CD8-positive, alpha-beta memory T cell (primary cell): Measurements from ENCODE around the gene SYPL2. TPM values are rescaled to one million over a fixed set of nuclear protein-coding genes. Genes with fewer than 3 reads are reported as not detected.
A peak's percentile ranks its signal among the peaks of the same experiment; 100 is the strongest.

Experiments
- CTCF ChIA-PET: fragments of 350-600 bp; sonication (Branson Sonifier 250); formaldehyde crosslinking; loops from one replicate; lab custom pipeline; 2021; ENCODE audit warnings: antibody characterized with exemption; lab: Charles Lee
- POLR2A ChIA-PET: fragments of 350-600 bp; sonication (Branson Sonifier 250); formaldehyde crosslinking; loops from one replicate; lab custom pipeline; 2021; ENCODE audit warnings: antibody characterized with exemption; lab: Charles Lee
- DNase-seq, 5 donors: peaks; one replicate each; pipeline versions ENCODE4 v3.0.0 to v3.0.0-alpha.2; 2020 to 2022; ENCODE audit warnings: mixed read lengths in 1 of 5
- H3K27ac ChIP-seq: one replicate; pipeline ENCODE4 v1.7.0; 2013; ENCODE audit warnings: low read depth, mild to moderate bottlenecking, low read length, moderate library complexity
- H3K27me3 ChIP-seq: 2 replicates; pipeline ENCODE4 v1.7.0; 2013; ENCODE audit warnings: low read length, mild to moderate bottlenecking; ENCODE audit not compliant: insufficient read depth, poor library complexity, severe bottlenecking
- H3K36me3 ChIP-seq: 2 replicates; pipeline ENCODE4 v1.7.0; 2013; ENCODE audit warnings: mild to moderate bottlenecking, low read length, moderate library complexity; ENCODE audit not compliant: insufficient read depth
- H3K4me1 ChIP-seq: 2 replicates; pipeline ENCODE4 v1.7.0; 2013; ENCODE audit warnings: mild to moderate bottlenecking, low read length, moderate library complexity; ENCODE audit not compliant: insufficient read depth
- H3K4me3 ChIP-seq: 2 replicates; pipeline ENCODE4 v1.7.0; 2013; ENCODE audit warnings: mild to moderate bottlenecking, low read length
- H3K9me3 ChIP-seq: 2 replicates; pipeline ENCODE4 v1.7.0; 2013; ENCODE audit warnings: mild to moderate bottlenecking, low read length
- H3K27ac Mint-ChIP-seq, 8 donors: one replicate each; pipeline ENCODE4 v1.8.0; 2020 to 2021; ENCODE audit warnings: mixed read lengths in 8 of 8, mild to moderate bottlenecking in 6 of 8, inconsistent platforms in 3 of 8, moderate library complexity in 3 of 8
- H3K27me3 Mint-ChIP-seq, 2 donors: one replicate each; pipeline ENCODE4 v1.8.0; 2020 to 2021; ENCODE audit warnings: mixed read lengths in 2 of 2, mild to moderate bottlenecking in 1 of 2, moderate library complexity in 1 of 2
- H3K36me3 Mint-ChIP-seq, 3 donors: one replicate each; pipeline ENCODE4 v1.8.0; 2020 to 2021; ENCODE audit warnings: mixed read lengths in 3 of 3, inconsistent platforms in 1 of 3, mild to moderate bottlenecking in 1 of 3
- H3K4me1 Mint-ChIP-seq, 3 donors: one replicate each; pipeline ENCODE4 v1.8.0; 2020 to 2021; ENCODE audit warnings: mixed read lengths in 3 of 3, inconsistent platforms in 1 of 3, mild to moderate bottlenecking in 1 of 3
- H3K4me3 Mint-ChIP-seq, 7 donors: one replicate each; pipeline ENCODE4 v1.8.0; 2020 to 2021; ENCODE audit warnings: mixed read lengths in 7 of 7, mild to moderate bottlenecking in 6 of 7, moderate library complexity in 4 of 7, inconsistent platforms in 2 of 7
- H3K9me3 Mint-ChIP-seq, 5 donors: one replicate each; pipeline ENCODE4 v1.8.0; 2020 to 2022; ENCODE audit warnings: mixed read lengths in 5 of 5, mild to moderate bottlenecking in 3 of 5, moderate library complexity in 2 of 5, inconsistent platforms in 1 of 5
- polyA plus RNA-seq: library from polyadenylated mRNA; unstranded; fragments of 300-500 nt; fragmentation: Illumina TruSeq; gene quantifications from one replicate; pipeline ENCODE4 v1.2.3, GENCODE V29; 2021
- total RNA-seq, 2 experiments: library from RNA; stranded (reverse); gene quantifications; one replicate each; pipeline ENCODE4 v1.2.3, GENCODE V29; 2021

The SYPL2 gene
- total and polyA plus RNA-seq, 3 experiments from 2014 or later = 0.07 TPM; not detected in 1

GRCh38 chr1:109517337-109517736, 51.0 kb downstream of the SYPL2 start:
- Histone ChIP-seq H3K4me3 (no peak overlapping the region), H3K36me3 (no peaks in the 10 kb centered on the region), H3K9me3 (no peaks in the 10 kb centered on the region), H3K27ac (no peak overlapping the region), H3K4me1 (no peaks in the 10 kb centered on the region), H3K27me3 (no peaks in the 10 kb centered on the region)
- ChIA-PET POLR2A (no interaction called here), CTCF (interaction anchor here (2.9 to 23.0 kb wide), 2 partner anchors 15 to 22 kb away, joined by 36 to 384 read pairs; partner anchors contain the start of gene CYB561D1)
- Mint-ChIP-seq H3K4me3 (no peak overlapping the region), H3K4me1 (no peaks in the 10 kb centered on the region), H3K27ac (no peak overlapping the region), H3K9me3 (no peaks in the 10 kb centered on the region), H3K27me3 (peaks cover 1 to 6% of the 10 kb centered on the region in 2 donors), H3K36me3 (no peaks in the 10 kb centered on the region)
- DNase-seq = no peak

- peaks cover 0 to 13% of the 10 kb centered on the region in 2 donors for H3K27me3 Mint-ChIP-seq
- ChIA-PET CTCF (interaction anchor here (1.4 to 26.1 kb wide), 5 partner anchors 9 to 26 kb away, joined by 4 to 1339 read pairs (median 31); partner anchors contain the start of genes AMIGO1, ATXN7L2 and CYB561D1), POLR2A (no interaction called here)
- no peak for DNase-seq
- no peaks in the 10 kb centered on the region for H3K36me3 ChIP-seq
- no peaks in the 10 kb centered on the region for H3K4me1 Mint-ChIP-seq
- no peaks in the 10 kb centered on the region for H3K4me1 ChIP-seq
- no peak overlapping the region for H3K27ac ChIP-seq
- no peaks in the 10 kb centered on the region for H3K9me3 Mint-ChIP-seq
- peak overlapping the region in 1 of 8 donors; percentile 14 for H3K27ac Mint-ChIP-seq
- H3K4me3 ChIP-seq = no peak overlapping the region
- H3K4me3 Mint-ChIP-seq = no peak overlapping the region
- H3K27me3 ChIP-seq = no peaks in the 10 kb centered on the region
- no peaks in the 10 kb centered on the region for H3K36me3 Mint-ChIP-seq
- H3K9me3 ChIP-seq = no peaks in the 10 kb centered on the region
Observed at GRCh38 chr1:109521002-109521951, 54.9 kb downstream of the SYPL2 start.

GRCh38 chr1:109522026-109522425, 55.7 kb downstream of the SYPL2 start:
- DNase-seq = no peak
- Mint-ChIP-seq H3K27me3 (peaks cover 0 to 13% of the 10 kb centered on the region in 2 donors), H3K36me3 (no peaks in the 10 kb centered on the region), H3K4me3 (no peak overlapping the region), H3K9me3 (no peaks in the 10 kb centered on the region), H3K4me1 (no peaks in the 10 kb centered on the region), H3K27ac (no peak overlapping the region)
- Histone ChIP-seq H3K27ac (no peak overlapping the region), H3K4me1 (no peaks in the 10 kb centered on the region), H3K36me3 (no peaks in the 10 kb centered on the region), H3K27me3 (no peaks in the 10 kb centered on the region), H3K9me3 (no peaks in the 10 kb centered on the region), H3K4me3 (no peak overlapping the region)
- ChIA-PET CTCF (interaction anchor here (3.8 to 26.1 kb wide), 2 partner anchors 11 to 24 kb away, joined by 31 to 1339 read pairs; partner anchors contain the start of genes AMIGO1, ATXN7L2 and CYB561D1), POLR2A (no interaction called here)

- no peaks in the 10 kb centered on the region for H3K27me3 ChIP-seq
- CTCF ChIA-PET = interaction anchor here (3.8 to 26.1 kb wide), 2 partner anchors 9 to 26 kb away, joined by 31 to 1339 read pairs; partner anchors contain the start of genes AMIGO1, ATXN7L2 and CYB561D1
- no peak overlapping the region for H3K27ac ChIP-seq
- Mint-ChIP-seq H3K27me3 (peaks cover 0 to 13% of the 10 kb centered on the region in 2 donors), H3K4me3 (no peak overlapping the region), H3K4me1 (no peaks in the 10 kb centered on the region), H3K36me3 (no peaks in the 10 kb centered on the region), H3K9me3 (no peaks in the 10 kb centered on the region), H3K27ac (no peak overlapping the region)
- DNase-seq = no peak
- POLR2A ChIA-PET = no interaction called here
- H3K9me3 ChIP-seq = no peaks in the 10 kb centered on the region
- no peak overlapping the region for H3K4me3 ChIP-seq
- H3K36me3 ChIP-seq = no peaks in the 10 kb centered on the region
- no peaks in the 10 kb centered on the region for H3K4me1 ChIP-seq
Observed at GRCh38 chr1:109523706-109524105, 57.4 kb downstream of the SYPL2 start.

- POLR2A ChIA-PET = no interaction called here
- no peak overlapping the region for H3K4me3 Mint-ChIP-seq
- Histone ChIP-seq H3K27me3 (no peaks in the 10 kb centered on the region), H3K4me1 (peaks cover 24% of the 10 kb centered on the region), H3K4me3 (no peak overlapping the region), H3K36me3 (no peaks in the 10 kb centered on the region), H3K27ac (no peak overlapping the region), H3K9me3 (no peaks in the 10 kb centered on the region)
- peaks cover 0 to 1% (median 0%) of the 10 kb centered on the region in 3 donors for H3K36me3 Mint-ChIP-seq
- no peak for DNase-seq
- peak overlapping the region in 1 of 8 donors; percentile 71 for H3K27ac Mint-ChIP-seq
- CTCF ChIA-PET = interaction anchor here (26.1 kb wide), 1 partner anchor 29 kb away, joined by 1339 read pairs; the partner anchor contains the start of genes AMIGO1, ATXN7L2 and CYB561D1
- no peaks in the 10 kb centered on the region for H3K9me3 Mint-ChIP-seq
- peaks cover 12 to 16% (median 13%) of the 10 kb centered on the region in 3 donors for H3K4me1 Mint-ChIP-seq
- peaks cover 0 to 9% of the 10 kb centered on the region in 2 donors for H3K27me3 Mint-ChIP-seq
Observed at GRCh38 chr1:109527098-109527811, 60.9 kb downstream of the SYPL2 start.

GRCh38 chr1:109527846-109528695, 61.7 kb downstream of the SYPL2 start:
- CTCF ChIA-PET = interaction anchor here (26.1 kb wide), 1 partner anchor 30 kb away, joined by 1339 read pairs; the partner anchor contains the start of genes AMIGO1, ATXN7L2 and CYB561D1
- peaks cover 30% of the 10 kb centered on the region for H3K4me1 ChIP-seq
- peaks cover 18 to 23% (median 20%) of the 10 kb centered on the region in 3 donors for H3K4me1 Mint-ChIP-seq
- H3K9me3 ChIP-seq = no peaks in the 10 kb centered on the region
- H3K36me3 ChIP-seq = no peaks in the 10 kb centered on the region
- H3K27ac Mint-ChIP-seq = no peak overlapping the region
- no peak overlapping the region for H3K4me3 Mint-ChIP-seq
- H3K27ac ChIP-seq = no peak overlapping the region
- POLR2A ChIA-PET = no interaction called here
- H3K27me3 ChIP-seq = no peaks in the 10 kb centered on the region
- no peaks in the 10 kb centered on the region for H3K9me3 Mint-ChIP-seq
- H3K27me3 Mint-ChIP-seq = peaks cover 0 to under 1% of the 10 kb centered on the region in 2 donors
- H3K4me3 ChIP-seq = no peak overlapping the region
- H3K36me3 Mint-ChIP-seq = peaks cover 0 to 1% (median 0%) of the 10 kb centered on the region in 3 donors
- DNase-seq = no peak

GRCh38 chr1:109528712-109529111, 62.4 kb downstream of the SYPL2 start:
- DNase-seq = no peak
- Histone ChIP-seq H3K9me3 (no peaks in the 10 kb centered on the region), H3K36me3 (no peaks in the 10 kb centered on the region), H3K4me3 (no peak overlapping the region), H3K27me3 (no peaks in the 10 kb centered on the region), H3K27ac (no peak overlapping the region), H3K4me1 (peaks cover 30% of the 10 kb centered on the region)
- Mint-ChIP-seq H3K36me3 (peaks cover 0 to 1% (median 0%) of the 10 kb centered on the region in 3 donors), H3K4me3 (no peak overlapping the region), H3K27me3 (no peaks in the 10 kb centered on the region), H3K27ac (peak overlapping the region in 1 of 8 donors; percentile 42), H3K4me1 (peaks cover 19 to 23% (median 20%) of the 10 kb centered on the region in 3 donors), H3K9me3 (no peaks in the 10 kb centered on the region)
- ChIA-PET CTCF (interaction anchor here (0.8 to 26.1 kb wide), 3 partner anchors 31 to 252 kb away, joined by 3 to 1339 read pairs (median 4); partner anchors contain the start of genes AMIGO1, ATXN7L2 and CYB561D1), POLR2A (no interaction called here)
